ENCODE data around the gene ACSL5. TPM values are rescaled to one million over a fixed set of nuclear protein-coding genes. Genes with fewer than 3 reads are reported as not detected.

The ACSL5 gene
- total and polyA plus RNA-seq, 2 donors (not counting 3 experiments of a cell fraction or from before 2014, with no cell fraction given), result 1.5 to 2.1 TPM

- DNase-seq (ENCODE audit: low read depth, low spot score), result no peak
- intact Hi-C loops (cut with micrococcal nuclease), result no loop called here
- Histone ChIP-seq H4K20me1 (replicated peaks; ENCODE audit: control insufficient read depth, extremely low read depth, insufficient read depth, low read length) (no peaks in the 10 kb centered on the region), H2AFZ (ENCODE audit: low read depth, low read length) (no peak overlapping the region), H3K9me1 (replicated peaks; ENCODE audit: control insufficient read depth, extremely low read depth, insufficient read depth, low read length) (no peaks in the 10 kb centered on the region), H3K27me3 (ENCODE audit: control insufficient read depth in 2 of 2, insufficient read depth in 2 of 2, low read length in 2 of 2) (no peaks in the 10 kb centered on the region), H3K9ac (replicated peaks; ENCODE audit: extremely low read depth, insufficient read depth, low read length) (no peak overlapping the region), H3K27ac (ENCODE audit: insufficient read depth, low read depth, low read length) (no peak overlapping the region), H3K4me1 (ENCODE audit: control insufficient read depth, extremely low read depth, insufficient read depth, low read length) (no peaks in the 10 kb centered on the region), H3K9me3 (replicated peaks; ENCODE audit: control insufficient read depth, insufficient read depth, low read length) (no peaks in the 10 kb centered on the region), H3K4me3 (replicated peaks in 1 of 3; ENCODE audit: insufficient read depth in 1 of 3, low read depth in 1 of 3, low read length in 3 of 3) (no peak overlapping the region), H3K4me2 (ENCODE audit: insufficient read depth, low read length) (no peak overlapping the region), H3K36me3 (ENCODE audit: control insufficient read depth in 2 of 2, extremely low read depth in 1 of 2, insufficient read depth in 2 of 2, low read length in 2 of 2) (no peaks in the 10 kb centered on the region), H3K79me2 (ENCODE audit: control insufficient read depth, insufficient read depth, low read length) (no peaks in the 10 kb centered on the region)
- dilution Hi-C loops (cut with MboI; ENCODE audit: extremely low pct_ligation_motif_present, low sequenced_read_pairs), result no loop called here
- FAIRE-seq, result no peak
- no TSS peak for BruUV-seq (replicated peaks)
- POLR2A ChIA-PET, result no interaction called here
- CTCF ChIA-PET, result interaction anchor here (1.3 to 1.5 kb wide), 2 partner anchors 8 to 10 kb away, joined by 3 to 4 read pairs; no protein-coding TSS in a partner anchor
- TF ChIP-seq POLR2AphosphoS5 (IDR thresholded peaks at IDR 0.05; ENCODE audit: insufficient read depth, low read depth, low read length), result no peak
- TF ChIP-seq JUN (IDR thresholded peaks at IDR 0.05; ENCODE audit: borderline replicate concordance, insufficient read depth, insufficient read length, low read depth), result no peak
- TF ChIP-seq, protein P1, sequence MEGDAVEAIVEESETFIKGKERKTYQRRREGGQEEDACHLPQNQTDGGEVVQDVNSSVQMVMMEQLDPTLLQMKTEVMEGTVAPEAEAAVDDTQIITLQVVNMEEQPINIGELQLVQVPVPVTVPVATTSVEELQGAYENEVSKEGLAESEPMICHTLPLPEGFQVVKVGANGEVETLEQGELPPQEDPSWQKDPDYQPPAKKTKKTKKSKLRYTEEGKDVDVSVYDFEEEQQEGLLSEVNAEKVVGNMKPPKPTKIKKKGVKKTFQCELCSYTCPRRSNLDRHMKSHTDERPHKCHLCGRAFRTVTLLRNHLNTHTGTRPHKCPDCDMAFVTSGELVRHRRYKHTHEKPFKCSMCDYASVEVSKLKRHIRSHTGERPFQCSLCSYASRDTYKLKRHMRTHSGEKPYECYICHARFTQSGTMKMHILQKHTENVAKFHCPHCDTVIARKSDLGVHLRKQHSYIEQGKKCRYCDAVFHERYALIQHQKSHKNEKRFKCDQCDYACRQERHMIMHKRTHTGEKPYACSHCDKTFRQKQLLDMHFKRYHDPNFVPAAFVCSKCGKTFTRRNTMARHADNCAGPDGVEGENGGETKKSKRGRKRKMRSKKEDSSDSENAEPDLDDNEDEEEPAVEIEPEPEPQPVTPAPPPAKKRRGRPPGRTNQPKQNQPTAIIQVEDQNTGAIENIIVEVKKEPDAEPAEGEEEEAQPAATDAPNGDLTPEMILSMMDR (IDR thresholded peaks at IDR 0.05; ENCODE audit: extremely low read depth in 1 of 2, insufficient read depth in 1 of 2, low read depth in 1 of 2, low read length in 2 of 2), result no peak
- TF ChIP-seq MYC (IDR thresholded peaks at IDR 0.05; ENCODE audit: low read depth, low read length), result no peak
- TF ChIP-seq FOS (IDR thresholded peaks at IDR 0.05; ENCODE audit: borderline replicate concordance, insufficient read depth, low read length), result no peak
- no peak for TF ChIP-seq POLR2A (IDR thresholded peaks at IDR 0.05; ENCODE audit: low read depth, low read length)
Measured at GRCh38 chr10:112351146-112351545, 22.8 kb upstream of the ACSL5 start.

DNA sequence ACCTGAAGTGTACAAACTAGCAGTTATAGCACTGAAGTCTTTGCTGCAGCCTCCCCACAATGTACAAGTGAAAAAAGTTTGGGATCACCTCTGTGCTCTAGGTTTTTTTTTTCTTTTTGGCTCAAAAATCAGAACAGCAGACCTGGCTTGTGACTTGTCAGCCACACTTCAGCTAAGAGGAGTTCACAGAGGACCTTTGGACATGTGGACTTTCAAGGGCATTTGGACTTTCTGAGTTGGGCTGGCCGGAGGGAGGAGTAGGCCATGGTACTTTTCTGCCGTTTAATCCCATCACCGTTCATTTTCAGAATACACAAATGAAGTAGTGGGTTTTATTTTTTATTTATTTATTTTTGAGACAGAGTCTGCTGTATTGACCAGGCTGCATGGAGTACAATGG is 21.9 kb upstream of the ACSL5 start:
- H3K79me2 ChIP-seq (ENCODE audit: control insufficient read depth, insufficient read depth, low read length), result no peaks in the 10 kb centered on the region
- ChIA-PET CTCF (no interaction called here), POLR2A (interaction anchor here (0.5 kb wide), 1 partner anchor 10 kb away, joined by 3 read pairs; no protein-coding TSS in a partner anchor)
- no peak overlapping the region for H3K4me2 ChIP-seq (ENCODE audit: insufficient read depth, low read length)
- H3K4me3 ChIP-seq (replicated peaks in 1 of 3; ENCODE audit: insufficient read depth in 1 of 3, low read depth in 1 of 3, low read length in 3 of 3), result no peak overlapping the region
- no peaks in the 10 kb centered on the region for H3K9me3 ChIP-seq (replicated peaks; ENCODE audit: control insufficient read depth, insufficient read depth, low read length)
- dilution Hi-C loops (cut with MboI; ENCODE audit: extremely low pct_ligation_motif_present, low sequenced_read_pairs) (no loop called here), intact Hi-C loops (cut with micrococcal nuclease) (no loop called here)
- H3K27ac ChIP-seq (ENCODE audit: insufficient read depth, low read depth, low read length), result no peak overlapping the region
- no peaks in the 10 kb centered on the region for H3K36me3 ChIP-seq (ENCODE audit: control insufficient read depth in 2 of 2, extremely low read depth in 1 of 2, insufficient read depth in 2 of 2, low read length in 2 of 2)
- H3K4me1 ChIP-seq (ENCODE audit: control insufficient read depth, extremely low read depth, insufficient read depth, low read length), result no peaks in the 10 kb centered on the region
- no TSS peak for BruUV-seq (replicated peaks)
- no peak overlapping the region for H3K9ac ChIP-seq (replicated peaks; ENCODE audit: extremely low read depth, insufficient read depth, low read length)
- H4K20me1 ChIP-seq (replicated peaks; ENCODE audit: control insufficient read depth, extremely low read depth, insufficient read depth, low read length), result no peaks in the 10 kb centered on the region
- DNase-seq (ENCODE audit: low read depth, low spot score) (no peak), FAIRE-seq (no peak)
- H3K9me1 ChIP-seq (replicated peaks; ENCODE audit: control insufficient read depth, extremely low read depth, insufficient read depth, low read length), result no peaks in the 10 kb centered on the region
- H2AFZ ChIP-seq (ENCODE audit: low read depth, low read length), result no peak overlapping the region
- TF ChIP-seq POLR2AphosphoS5 (IDR thresholded peaks at IDR 0.05; ENCODE audit: insufficient read depth, low read depth, low read length), result no peak
- no peak for TF ChIP-seq FOS (IDR thresholded peaks at IDR 0.05; ENCODE audit: borderline replicate concordance, insufficient read depth, low read length)
- TF ChIP-seq, protein P1 (IDR thresholded peaks at IDR 0.05; ENCODE audit: extremely low read depth in 1 of 2, insufficient read depth in 1 of 2, low read depth in 1 of 2, low read length in 2 of 2), result no peak
- TF ChIP-seq MYC (IDR thresholded peaks at IDR 0.05; ENCODE audit: low read depth, low read length), result no peak
- TF ChIP-seq MAX (IDR thresholded peaks at IDR 0.05; ENCODE audit: insufficient read depth, insufficient read length), result no peak
- TF ChIP-seq EZH2 (IDR thresholded peaks at IDR 0.05; ENCODE audit: borderline replicate concordance, low read depth, low read length, severe bottlenecking), result no peak
- TF ChIP-seq JUN (IDR thresholded peaks at IDR 0.05; ENCODE audit: borderline replicate concordance, insufficient read depth, insufficient read length, low read depth), result no peak
- TF ChIP-seq GATA2 (IDR thresholded peaks at IDR 0.05; ENCODE audit: insufficient read depth, insufficient read length, low read depth, low read length), result no peak
- no peaks in the 10 kb centered on the region for H3K27me3 ChIP-seq (ENCODE audit: control insufficient read depth in 2 of 2, insufficient read depth in 2 of 2, low read length in 2 of 2)

Data from endothelial cell of umbilical vein (primary cell).